RWPE1 (cell line): ENCODE data around the gene ZXDC.

Source experiments
- CTCF ChIA-PET: fragments of 350-600 bp; sonication (Branson Sonifier 250); formaldehyde crosslinking; extraction: SDS; loops from one replicate; lab custom pipeline; 2021; lab: Yijun Ruan, JAX
- POLR2A ChIA-PET: fragments of 400-600 bp; formaldehyde crosslinking; extraction: SDS; loops from one replicate; lab custom pipeline; 2020; ENCODE audit warnings: antibody characterized with exemption; ENCODE audit not compliant: low non-redundant PET; lab: Yijun Ruan, JAX
- DNase-seq: peaks from one replicate; pipeline ENCODE4 v3.0.0; 2012; ENCODE audit warnings: low spot score
- H3K27ac ChIP-seq: fragments of 450-650 bp; 2 replicates; pipeline ENCODE4 v1.5.1; 2017
- CTCF ChIP-seq: fragments of 450-650 bp; conservative IDR thresholded peaks from 2 replicates; pipeline ENCODE4 v1.5.1; 2017; ENCODE audit warnings: low read depth, mild to moderate bottlenecking

The ZXDC gene

DNA sequence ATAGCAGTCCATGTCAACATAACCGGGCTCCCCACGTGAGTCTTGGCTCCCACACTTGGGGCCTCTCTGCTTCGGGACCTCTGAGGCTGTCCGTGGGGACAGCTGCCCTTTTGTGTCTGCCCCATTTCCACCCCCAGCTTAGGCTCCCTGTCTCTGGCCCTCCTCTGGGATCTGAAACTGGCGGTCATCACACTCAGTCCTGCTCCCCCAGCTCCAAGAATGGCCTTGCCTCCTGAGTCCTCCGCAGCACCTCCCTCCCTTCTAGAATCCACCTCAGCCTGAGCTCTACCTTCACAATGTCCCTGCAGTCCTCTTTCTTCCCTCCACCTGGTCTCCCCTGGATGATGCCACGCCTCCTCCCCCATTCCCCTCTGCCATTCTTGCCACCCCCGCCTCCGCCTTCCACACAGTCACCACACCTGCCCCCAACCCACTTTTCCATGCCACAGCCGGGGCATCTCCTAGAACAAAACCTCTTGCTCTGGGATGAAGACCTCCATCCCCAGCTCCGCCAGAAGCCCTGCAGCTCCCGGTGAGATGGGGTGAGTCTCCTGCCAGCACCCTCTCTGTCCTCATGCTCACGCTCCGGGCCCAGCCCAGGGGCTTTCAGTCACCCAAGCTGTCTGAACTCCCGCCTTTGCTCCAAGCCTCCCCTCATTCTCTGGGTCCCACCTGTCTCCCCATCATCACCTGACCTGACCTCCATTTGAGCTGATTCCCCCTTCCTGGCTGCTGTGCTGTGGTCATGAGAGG, 7.0 kb upstream of the ZXDC start:
- ChIA-PET CTCF (interaction anchor here (0.9 kb wide), 1 partner anchor 1092 kb away, joined by 4 read pairs; no protein-coding TSS in a partner anchor), POLR2A (no interaction called here)
- DNase-seq: no peak
- no peak overlapping the region for H3K27ac ChIP-seq
- TF ChIP-seq CTCF: no peak

DNA sequence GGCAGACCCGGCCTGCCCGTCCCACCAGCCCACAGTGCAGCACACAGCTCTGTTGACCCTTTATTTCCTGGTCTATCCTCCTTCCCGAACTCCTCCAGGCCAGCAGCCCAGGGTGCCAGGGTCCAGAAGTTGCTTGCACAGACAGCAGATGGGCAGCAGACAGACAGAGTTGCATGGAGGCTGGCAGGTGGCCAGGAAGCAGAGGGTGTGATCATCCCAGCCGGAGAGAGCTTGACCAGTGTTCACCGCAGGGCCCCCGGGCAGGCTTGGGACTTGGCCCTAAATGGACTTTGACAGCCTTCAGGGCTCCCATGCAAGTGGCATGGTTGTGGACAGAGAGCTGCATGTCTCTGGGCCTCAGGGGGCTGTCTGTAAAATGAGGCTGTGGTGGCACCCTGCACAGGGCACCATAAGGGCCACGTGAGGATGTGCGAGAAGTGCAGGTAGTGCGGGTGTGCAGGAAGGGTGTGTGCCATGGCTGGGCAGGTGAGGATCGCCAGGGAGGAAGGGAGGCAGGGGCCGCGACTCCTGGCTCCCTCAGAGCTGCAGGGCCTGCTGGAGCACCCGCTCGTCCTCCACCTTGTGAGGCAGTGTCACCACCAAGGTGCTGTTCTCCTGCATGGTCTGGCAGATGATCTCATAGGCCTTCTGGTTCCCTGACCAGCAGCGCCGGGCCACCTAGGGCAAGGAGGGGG, 6.3 kb upstream of the ZXDC start:
- DNase-seq: no peak
- POLR2A ChIA-PET: no interaction called here
- no peak overlapping the region for H3K27ac ChIP-seq
- CTCF ChIA-PET: interaction anchor here (0.9 kb wide), 1 partner anchor 1093 kb away, joined by 4 read pairs; no protein-coding TSS in a partner anchor
- TF ChIP-seq CTCF: no peak

DNA sequence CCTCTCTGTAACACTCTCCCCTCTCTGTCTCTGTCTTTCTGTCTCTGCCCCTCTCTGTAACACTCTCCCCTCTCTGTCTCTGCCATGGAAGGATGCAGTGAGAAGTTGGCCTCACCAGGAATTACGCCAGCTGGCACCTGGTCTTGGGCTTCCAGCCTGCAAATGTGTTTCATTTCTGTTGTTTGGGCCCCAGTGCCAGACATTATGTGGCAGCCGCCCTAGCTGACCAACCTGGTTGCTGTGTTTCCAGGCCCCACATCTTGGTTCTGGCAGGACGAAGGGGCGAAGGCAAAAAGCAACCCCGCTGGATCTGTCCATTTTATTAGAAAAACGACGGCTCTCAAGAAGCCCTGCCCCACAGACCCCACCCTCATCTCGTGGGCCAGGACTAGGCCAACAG, 5.2 kb upstream of the ZXDC start:
- no peak for TF ChIP-seq CTCF
- ChIA-PET CTCF (no interaction called here), POLR2A (no interaction called here)
- no peak overlapping the region; the same call in 1 of the 2 replicates for H3K27ac ChIP-seq
- DNase-seq: no peak

DNA sequence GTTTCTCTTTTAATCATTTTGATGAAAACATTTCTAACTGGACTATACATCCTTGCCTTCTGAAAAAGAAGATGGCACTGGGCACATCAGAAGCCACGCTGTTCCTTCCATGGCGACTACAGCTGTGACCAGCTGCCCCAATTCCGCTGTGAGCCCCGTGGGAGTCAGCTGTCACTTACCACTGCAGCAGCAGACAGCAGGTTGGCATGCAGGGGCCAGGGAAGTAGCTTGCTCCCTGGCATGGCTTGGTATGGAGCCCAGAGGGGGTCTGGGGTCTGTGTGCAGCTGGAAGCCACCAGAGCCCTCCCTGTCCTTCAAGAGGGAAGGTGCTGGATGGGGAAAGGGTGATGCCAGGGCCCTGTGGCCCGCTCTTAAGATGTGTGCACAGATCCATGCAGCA, 4.5 kb upstream of the ZXDC start:
- TF ChIP-seq CTCF: no peak

GRCh38 chr3:126479642-126480041, 4.0 kb upstream of the ZXDC start:
- TF ChIP-seq CTCF: no peak
- ChIA-PET CTCF (no interaction called here), POLR2A (no interaction called here)
- no peak overlapping the region for H3K27ac ChIP-seq
- no peak for DNase-seq

More for the DNA sequence above, 4.5 kb upstream of the ZXDC start:
- no peak for DNase-seq
- ChIA-PET CTCF (no interaction called here), POLR2A (no interaction called here)
- no peak overlapping the region for H3K27ac ChIP-seq

DNA sequence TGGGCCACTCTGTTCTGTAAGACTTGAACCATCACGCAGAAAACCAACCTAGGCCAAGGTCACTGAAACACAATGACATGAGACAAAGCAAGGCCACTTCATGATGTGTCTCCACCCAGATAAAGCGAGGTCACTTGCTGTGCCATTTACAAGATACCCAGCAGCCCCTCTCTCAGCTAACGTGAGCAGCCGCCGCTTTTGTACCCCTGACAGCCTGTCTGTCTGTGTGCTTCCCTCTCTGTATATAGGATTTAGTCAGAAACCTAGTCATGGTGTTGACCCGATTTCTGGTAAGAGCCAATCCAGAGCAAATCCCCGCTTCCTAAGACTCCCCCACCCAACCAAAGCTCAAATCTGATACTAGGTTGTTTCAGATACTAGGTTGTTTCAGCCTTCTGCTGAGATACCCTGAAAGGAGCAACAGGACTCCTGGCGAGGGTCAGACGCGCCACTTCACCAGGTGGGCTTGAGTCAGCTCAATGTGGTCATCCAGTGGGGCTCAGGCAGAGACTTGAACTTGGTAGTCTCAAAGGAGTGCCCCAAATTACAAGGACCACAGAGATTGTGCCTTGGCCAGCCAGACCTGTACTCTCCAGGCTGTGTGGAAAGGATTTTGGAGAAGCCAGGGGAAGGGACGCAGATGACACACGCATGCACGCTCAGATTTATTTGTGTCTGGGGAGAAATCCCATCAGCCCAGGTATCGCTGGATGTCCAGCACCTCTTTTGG, 3.1 kb upstream of the ZXDC start:
- no peak for DNase-seq
- TF ChIP-seq CTCF: no peak
- POLR2A ChIA-PET: no interaction called here
- no peak overlapping the region for H3K27ac ChIP-seq
- CTCF ChIA-PET: no interaction called here
